ENCODE measurements around the gene PRPH.
A peak's percentile ranks its signal among the peaks of the same experiment; 100 is the strongest.
"Not testable (repeated sequence)": the region's sequence is repeated elsewhere in the genome, so short reads cannot be mapped to it uniquely, and the experiment has no call there.

Gene PRPH

DNA sequence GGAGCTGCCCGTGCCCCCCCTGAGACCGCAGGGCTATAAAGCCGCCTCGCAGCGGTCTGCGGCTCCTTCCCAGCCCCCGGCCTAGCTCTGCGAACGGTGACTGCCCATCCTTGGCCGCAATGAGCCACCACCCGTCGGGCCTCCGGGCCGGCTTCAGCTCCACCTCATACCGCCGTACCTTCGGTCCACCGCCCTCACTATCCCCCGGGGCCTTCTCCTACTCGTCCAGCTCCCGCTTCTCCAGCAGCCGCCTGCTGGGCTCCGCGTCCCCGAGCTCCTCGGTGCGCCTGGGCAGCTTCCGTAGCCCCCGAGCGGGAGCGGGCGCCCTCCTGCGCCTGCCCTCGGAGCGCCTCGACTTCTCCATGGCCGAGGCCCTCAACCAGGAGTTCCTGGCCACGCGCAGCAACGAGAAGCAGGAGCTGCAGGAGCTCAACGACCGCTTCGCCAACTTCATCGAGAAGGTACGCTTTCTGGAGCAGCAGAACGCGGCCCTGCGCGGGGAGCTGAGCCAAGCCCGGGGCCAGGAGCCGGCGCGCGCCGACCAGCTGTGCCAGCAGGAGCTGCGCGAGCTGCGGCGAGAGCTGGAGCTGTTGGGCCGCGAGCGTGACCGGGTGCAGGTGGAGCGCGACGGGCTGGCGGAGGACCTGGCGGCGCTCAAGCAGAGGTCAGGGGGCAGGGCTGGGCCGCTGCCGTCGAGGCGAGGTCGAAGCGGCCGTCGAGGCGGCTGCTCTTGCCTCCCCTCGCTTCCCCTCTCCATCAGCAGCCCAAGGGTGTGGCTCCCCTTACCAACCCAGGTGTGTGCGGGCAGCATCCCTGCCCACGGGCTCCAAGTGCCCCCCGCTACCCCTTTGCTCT is at the start of gene PRPH:
PRPH (plus strand) TSS at position 66 of the 855 bp plus-strand sequence; CDS start at position 120, 54 bp downstream.
- peak; percentile 31 for DNase-seq

DNA sequence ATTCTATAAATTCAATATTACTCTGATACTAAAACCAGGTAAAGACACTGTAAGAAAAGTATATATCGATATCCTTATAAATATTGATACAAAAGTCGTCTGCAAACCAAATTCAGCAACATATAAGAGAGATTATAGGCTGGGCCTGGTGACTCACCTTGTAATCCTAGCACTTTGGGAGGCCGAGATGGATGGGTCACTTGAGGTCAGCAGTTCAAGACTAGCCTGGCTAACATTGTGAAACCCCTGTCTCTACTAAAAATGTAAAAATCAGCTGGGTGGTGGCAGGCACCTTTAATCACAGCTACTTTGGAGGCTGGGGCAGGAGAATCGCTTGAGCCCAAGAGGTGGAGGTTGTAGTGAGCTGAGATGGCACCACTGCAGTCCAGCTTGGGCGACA is 43.6 kb upstream of the PRPH start:
- DNase-seq = no peak

DNA sequence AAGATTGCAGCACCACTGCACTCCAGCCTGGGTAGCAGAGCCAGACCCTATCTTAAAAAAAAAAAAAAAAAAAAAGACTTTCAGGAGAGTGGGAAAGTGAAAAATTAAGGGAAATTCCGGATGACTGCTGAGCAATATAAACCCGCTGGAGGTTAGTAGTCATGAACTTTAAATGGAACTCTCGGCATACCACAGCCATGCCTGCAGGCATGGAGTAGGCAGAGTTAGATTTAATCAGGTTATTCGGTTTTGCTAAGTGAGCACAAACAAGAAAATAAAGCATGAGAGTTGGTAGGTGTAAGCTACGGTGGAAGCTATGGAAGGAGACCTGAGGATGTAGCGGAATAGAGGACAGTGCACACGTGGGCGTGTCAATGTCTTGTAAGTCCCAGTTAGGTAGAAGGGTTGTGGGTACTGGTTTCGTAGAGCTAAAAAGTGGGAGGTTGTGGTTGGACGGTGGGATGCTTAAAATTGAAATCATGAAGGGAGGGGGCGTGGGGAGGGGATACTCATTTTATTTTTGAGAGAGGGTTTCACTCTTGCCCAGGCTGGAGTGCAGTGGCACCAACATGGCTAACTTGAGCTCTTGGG is 41.8 kb upstream of the PRPH start:
- no peak for DNase-seq

DNA sequence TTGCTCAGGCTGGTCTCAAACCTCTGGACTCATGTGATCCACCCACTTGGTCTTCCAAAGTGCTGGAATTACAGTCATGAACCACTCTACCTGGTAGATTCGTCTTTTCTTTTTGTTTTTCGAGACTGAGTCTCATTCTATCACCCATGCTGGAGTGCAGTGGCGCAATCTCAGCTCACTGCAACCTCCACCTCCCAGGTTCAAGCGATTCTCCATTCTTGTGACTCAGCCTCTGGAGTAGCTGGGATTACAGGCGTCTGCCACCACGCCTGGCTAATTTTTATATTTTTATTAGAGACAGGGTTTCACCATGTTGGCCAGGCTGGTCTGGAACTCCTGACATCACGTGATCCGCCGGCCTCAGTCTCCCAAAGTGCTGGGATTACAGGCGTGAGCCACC is 39.5 kb upstream of the PRPH start:
- DNase-seq = not testable (repeated sequence)

GRCh38 chr12:49255857-49256637 is 38.9 kb upstream of the PRPH start:
- no peak for DNase-seq

GRCh38 chr12:49257508-49258184 is 37.3 kb upstream of the PRPH start:
- DNase-seq = not testable (repeated sequence)

DNA sequence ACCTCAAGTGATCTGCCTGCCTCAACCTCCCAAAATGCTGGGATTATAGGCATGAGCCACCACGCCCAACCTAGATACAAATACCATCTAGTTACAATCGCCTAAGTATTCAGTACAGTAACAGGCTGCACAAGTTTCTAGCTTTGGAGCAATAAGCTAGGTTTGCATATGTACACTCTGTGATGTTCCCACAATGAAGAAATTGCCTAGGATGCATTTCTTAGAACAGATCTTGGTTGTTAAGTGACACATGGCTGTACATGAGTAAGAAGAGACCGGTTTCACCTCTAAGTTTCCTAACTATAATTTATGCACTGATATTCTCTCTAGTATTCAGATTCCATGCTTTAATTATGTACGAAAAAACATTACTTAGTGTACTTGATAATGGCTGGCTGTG is 35.5 kb upstream of the PRPH start:
- DNase-seq = no peak

GRCh38 chr12:49260166-49260565 is 34.8 kb upstream of the PRPH start:
- DNase-seq = no peak

DNA sequence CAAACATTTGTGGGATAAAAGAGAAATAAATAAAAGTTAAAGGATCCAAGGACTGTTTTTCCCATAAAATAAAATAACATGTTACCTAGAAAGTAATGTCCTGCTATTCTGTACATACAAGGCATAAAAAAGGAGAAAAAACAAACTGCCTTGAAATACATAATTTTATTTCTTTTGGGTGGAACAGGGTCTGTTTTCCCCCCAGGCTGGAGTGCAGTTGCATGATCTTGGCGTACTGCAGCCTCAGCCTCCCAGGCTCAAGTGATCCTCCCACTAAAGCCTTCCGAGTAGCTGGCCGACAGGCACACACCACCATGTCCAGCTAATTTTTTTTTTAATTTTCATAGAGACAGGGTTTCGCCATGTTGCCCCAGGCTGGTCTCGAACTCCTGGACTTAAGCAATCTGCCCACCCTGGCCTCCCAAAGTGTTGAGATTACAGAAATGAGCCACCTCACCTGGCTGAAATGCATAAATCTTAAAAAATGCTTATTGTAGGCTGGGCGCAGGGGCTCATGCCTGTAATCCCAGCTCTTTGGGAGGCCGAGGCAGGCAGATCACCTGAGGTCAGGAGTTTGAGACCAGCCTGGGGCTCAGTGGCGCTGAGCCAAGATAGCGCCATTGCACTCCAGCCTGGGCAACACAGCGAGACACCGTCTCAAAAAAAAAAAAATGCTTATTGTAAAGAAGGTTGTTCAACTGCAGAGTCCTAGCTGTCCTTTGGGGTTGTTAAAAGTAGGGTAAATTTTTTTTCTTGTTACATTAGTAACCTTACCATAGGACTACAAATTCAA is 34.2 kb upstream of the PRPH start:
- DNase-seq = no peak

GRCh38 chr12:49261721-49262120 is 33.2 kb upstream of the PRPH start:
- no peak for DNase-seq

DNA sequence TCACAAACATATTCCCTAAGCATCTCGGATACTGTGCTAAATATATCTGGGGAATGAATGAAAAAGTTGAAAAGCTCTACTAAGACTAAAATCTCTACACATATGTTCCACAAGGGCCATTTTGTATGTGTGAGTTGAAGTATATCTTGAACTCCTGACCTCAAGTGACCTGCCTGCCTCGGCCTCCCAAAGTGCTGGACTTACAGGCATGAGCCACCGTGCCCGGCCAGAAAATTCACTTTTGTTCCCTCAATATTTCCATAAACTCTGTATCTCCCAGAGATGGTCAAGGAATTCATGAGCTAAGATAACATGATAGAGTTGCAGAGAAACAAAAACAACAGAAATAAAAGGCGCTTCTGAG is 31.6 kb upstream of the PRPH start:
- no peak for DNase-seq

- peak; percentile 64 for DNase-seq
These were observed 30.5 kb upstream of the PRPH start for GRCh38 chr12:49264466-49264872.

- DNase-seq = peak; percentile 94
These were observed 29.8 kb upstream of the PRPH start, which contains the start of gene TUBA1C for GRCh38 chr12:49264873-49265792. TUBA1C (plus strand) TSS chr12:49265082; CDS start chr12:49265182, 100 bp downstream.

DNA sequence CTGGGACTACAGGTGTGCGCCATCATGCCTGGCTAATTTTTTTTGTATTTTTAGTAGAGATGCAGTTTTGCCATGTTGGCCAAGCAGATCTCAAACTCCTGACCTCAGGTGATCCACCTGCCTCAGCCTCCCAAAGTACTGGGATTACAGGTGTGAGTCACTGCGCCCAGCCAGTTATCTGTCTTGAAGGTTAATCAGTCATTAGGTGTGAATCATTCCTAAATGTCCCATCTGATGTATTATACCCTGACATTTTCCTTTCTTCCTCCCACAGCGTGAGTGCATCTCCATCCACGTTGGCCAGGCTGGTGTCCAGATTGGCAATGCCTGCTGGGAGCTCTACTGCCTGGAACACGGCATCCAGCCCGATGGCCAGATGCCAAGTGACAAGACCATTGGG is 25.8 kb upstream of the PRPH start:
- not testable (repeated sequence) for DNase-seq

DNA sequence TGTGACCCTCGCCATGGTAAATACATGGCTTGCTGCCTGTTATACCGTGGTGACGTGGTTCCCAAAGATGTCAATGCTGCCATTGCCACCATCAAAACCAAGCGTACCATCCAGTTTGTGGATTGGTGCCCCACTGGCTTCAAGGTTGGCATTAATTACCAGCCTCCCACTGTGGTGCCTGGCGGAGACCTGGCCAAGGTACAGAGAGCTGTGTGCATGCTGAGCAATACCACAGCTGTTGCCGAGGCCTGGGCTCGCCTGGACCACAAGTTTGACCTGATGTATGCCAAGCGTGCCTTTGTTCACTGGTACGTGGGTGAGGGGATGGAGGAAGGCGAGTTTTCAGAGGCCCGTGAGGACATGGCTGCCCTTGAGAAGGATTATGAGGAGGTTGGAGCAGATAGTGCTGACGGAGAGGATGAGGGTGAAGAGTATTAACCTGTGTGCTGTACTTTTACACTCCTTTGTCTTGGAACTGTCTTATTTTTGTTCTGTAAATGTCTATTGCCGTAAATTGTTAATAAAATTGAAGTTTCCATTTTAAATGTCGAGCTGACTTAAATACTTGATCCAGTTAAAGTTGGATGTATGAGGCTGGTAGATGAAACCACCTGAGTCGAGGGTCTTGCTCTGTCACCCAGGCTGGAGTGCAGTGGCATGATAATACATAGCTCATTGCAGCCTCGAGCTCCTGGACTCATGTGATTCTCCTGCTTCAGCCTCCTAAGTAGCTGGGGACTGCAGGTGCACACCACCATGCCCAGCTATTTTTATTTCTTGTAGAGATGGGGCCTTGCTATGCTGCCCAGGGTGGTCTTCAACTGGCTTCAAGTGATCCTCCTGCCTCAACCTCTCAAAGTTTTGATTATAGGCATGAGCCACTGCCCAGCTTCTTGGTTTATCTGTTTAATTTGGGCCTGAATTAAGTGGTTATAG is 21.9 kb upstream of the PRPH start:
- DNase-seq = no peak

DNA sequence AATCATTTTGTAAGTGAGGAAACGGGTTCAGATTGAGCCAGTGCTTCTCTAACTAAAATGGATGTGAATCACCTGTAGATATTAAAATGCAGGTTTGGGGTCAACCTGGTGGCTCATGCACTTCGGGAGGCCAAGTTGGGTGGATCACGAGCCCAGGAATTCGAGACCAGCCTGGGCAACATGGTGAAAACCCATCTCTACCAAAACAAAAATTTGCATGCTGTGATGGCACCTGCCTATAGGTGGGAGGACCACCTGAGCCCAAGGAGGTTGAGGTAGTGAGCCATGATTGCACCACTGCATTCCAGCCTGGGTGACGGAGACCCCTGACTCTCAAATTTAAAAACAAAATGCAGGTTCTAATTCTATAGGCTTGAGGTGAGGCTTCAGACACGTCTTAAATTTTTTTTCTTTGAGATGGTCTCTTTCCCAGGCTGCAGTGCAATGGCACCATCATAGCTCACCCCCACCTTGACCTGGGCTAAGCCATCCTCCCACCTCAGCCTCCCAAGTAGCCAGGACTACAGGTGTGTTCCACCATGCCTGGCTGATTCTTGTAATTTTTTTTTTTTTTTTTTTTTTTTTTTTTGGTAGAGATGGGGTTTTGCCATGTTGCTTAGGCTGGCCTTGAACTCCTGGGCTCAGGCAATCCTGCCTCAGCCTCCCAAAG is 21.1 kb upstream of the PRPH start:
- no peak for DNase-seq

DNA sequence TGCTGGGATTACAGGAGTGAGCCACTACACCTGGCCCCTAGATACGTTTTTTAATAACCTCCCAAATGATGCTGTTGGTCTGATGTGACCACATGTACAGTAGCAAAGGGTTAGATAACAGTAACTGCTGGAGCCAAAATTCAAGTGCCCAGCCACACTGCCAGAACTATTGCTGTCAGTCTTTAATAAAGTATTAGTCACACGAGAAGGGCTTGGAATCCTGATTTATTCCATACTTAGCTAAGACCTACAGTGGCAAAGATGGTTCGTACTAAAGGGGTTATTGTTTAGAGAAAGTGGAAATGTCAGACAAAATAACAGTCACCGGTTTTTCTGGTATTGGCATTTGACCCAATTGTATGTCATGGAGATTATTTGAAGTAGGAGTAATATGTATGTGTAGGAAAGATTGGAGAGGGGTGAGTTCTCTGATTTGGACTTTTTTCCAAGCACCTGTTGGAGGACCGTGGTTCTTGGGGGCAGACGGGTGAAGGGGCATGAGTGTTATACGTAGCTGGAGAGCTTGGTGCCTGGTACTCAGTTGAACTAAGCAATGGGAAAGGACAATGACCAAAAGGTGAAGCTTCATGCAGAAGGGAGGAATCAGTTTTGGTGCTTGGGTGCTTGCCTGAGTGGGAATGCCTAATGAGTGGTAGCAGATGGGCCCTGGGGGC is 20.4 kb upstream of the PRPH start:
- DNase-seq = no peak
